Activated naive CD8-positive, alpha-beta T cell treated with anti-CD3 and anti-CD28 coated beads, Interleukin-2, amount 50 U/mL, for 16 hours (primary cell): Measurements from ENCODE around the gene TRIM47.

ENCODE experiments used
- DNase-seq: peaks from one replicate; pipeline ENCODE4 v3.0.0-alpha.2; 2020; ENCODE audit warnings: low read depth, low spot score

The TRIM47 gene

GRCh38 chr17:75847614-75848522 lies 30.5 kb downstream of the TRIM47 start:
- DNase-seq: no peak

DNA sequence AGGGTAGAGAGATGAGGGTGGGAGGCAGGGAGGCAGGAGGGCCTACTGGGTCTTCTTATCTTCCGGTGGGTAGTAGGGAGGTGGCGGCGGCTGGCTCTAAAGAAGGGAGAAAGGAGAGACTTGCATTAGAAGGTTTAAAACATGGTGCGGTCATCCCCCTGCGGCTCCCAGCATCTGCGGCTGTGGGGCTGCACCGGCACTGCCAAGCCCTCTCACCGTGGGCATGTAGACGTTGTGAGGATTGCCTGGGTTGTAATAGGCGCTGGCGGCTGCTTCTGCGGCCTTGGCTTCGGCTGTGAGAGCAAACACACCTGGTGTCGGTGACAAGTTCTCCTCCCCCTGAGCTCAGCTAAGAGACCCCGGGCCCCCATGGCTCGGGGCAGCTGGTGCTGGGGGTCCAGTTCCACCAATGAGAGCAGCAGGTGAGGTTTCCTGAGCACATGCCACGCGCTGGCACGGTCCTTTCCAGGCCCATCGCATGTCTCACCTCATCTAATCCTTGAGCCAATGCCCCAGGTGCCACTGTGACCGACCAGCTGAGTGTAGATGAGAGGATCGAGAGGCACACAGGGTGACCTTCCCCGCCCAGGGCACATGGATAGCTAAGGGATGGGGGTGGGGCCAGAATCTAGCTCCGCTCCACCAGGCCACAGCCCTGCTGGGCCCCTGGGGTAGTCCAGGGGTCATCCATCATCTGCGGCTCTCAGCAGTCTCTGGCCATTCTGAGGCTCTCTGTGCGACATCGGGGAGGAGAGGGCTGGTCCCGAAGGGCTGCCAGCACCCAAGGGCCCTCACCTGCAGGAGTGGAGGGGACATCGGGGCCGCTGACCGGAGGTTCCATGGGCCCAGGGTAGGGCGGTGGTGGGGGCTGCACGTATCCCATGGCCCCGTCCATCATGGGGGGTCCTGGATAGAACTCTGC lies 31.4 kb downstream of the TRIM47 start:
- no peak for DNase-seq

DNA sequence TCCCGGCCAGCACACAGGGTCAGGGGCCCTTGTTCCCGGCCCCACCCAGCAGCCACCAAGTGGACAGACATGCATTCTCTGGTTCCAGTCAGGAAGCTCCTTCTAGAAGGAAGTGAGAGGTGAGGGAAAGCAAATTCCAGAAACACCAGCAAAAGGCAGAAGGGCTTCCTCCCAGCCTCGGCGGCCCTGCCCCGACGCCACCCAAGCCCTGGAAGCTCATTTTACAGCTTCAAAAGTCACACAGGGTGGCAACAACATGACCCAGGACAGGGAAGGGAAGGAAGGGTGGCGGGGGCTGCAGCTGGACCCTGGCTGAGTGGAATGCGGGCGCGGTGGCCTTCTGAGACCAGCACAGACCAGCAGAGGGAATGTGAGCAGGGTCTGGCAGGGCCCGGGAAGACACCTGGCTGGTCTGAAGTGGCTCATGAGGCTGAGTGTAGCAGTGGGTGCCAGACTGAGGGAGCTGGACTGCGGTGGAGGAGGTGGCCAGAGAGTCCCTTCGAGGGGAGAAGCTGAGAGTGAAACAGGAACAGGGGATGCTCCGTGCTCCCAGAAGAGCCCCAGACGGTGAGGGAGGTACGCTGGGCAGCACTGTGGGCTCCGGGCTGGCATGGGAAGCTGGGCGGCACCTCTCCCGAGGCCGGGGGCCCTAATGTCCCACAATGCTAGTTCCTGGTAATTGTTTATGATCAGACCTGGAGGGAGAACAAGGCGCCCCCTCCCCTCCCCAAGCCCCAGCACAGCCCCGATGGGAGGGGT lies 32.3 kb downstream of the TRIM47 start:
- DNase-seq: no peak

- DNase-seq: no peak
These were observed 33.2 kb downstream of the TRIM47 start for GRCh38 chr17:75845058-75845711.

DNA sequence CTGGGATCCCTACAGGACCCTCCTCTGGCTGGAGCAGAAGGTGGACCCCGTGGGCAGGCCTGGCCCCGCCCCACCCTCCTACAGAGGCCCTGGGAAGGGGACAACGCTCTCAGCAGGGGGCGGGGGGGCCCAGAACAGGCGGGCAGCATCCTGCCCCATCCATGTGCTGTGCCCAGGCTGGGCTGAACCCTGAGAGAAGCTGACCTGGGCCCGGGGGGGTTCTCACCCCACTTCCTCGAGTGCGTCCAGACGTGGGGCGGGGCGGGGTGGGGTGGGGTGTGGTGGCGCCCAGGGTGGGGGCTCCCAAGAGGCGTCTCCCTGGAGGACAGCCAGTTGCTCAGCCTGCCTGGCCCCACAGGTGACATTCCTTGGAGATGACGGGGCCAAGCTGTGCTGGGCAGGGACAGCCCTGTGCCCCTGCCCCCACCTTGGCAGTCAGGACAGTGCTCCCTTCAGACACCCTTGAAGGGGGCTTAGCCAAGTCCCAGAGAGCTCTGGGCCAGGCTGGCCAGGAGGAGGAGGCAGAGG lies 33.8 kb downstream of the TRIM47 start:
- DNase-seq: no peak

DNA sequence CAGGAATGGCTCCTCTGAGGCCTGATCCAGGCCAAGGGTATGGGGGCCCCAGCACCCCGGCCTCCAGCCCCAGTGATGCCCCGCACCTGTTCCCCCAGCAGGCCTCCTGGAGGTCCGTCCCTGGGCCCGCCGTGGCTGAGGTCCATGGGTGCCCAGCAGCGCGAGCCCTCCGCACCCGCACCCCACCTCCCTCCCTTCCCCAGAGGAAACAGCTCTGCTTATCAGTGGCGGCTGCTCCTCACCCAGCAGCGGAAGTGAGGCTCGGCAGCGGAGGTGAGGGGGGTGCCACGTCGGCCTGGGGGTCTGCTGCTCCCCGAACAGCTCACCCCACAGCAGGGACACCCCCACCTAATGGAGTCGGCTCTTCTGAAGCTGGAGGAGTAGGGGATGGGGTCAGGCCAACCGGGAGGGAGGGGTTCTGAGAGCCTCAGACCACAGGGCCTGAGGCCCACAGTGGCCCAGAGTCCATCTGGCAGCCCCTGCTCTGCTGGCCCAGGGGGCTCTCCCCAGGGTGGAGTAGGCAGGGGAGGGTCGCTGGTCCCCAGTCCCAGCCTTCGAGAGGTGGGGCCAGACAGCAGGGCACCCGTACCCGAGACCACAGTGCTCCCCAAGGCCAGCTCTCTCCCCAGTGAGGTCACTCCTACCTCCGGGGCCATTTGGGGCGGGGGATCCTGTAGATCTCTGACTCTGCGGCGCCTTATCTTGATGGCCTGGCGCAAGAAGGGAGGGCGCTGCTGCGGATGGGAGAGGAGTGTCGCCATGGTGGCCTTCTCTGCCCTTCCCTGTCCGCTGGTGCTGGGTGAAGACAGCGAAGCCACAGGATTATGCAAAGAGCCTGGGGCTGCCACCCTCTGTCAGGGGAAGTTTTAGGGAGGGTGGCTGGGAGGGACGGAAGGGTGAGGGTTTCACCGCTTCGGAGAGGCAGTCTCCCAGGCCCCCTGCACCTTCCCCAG lies 34.5 kb downstream of the TRIM47 start, which contains the start of gene UNC13D:
UNC13D (minus strand) TSS at position 828 of the 953 bp plus-strand sequence; CDS start at position 761, 67 bp downstream.
- no peak for DNase-seq

DNA sequence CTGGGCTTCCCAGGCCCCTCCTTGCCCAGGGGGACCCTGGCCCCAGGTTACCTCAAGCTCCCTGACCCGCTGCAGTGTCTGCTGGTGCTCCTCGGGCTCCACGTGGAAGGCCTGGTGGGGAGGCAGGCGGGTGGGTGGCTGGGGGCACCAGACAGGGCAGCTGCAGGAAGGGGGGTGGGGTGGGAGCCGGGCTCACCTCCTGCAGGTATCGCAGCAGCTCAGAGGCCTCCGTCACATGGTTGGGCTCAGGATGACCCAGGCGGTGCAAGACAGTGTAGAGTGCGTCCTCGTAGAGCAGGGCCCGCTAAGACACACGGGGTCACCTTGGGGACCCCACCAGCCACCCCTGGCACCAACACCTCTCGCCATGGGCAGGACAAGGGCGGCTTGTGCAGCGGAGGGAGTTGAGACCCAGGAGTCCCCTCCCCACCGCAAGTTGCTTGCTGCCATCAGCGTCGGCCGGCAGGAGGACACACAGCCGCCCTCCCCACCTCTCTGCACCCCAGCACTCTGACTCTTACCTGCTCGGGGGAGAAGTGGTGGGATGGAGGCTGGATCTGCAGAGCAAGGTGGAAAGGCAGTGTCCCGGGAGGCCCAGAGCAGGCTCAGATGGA lies 35.3 kb downstream of the TRIM47 start:
- DNase-seq: no peak

GRCh38 chr17:75842411-75842810 lies 36.0 kb downstream of the TRIM47 start:
- DNase-seq: no peak

GRCh38 chr17:75840799-75841164 lies 37.6 kb downstream of the TRIM47 start:
- DNase-seq: no peak

GRCh38 chr17:75839942-75840798 lies 38.2 kb downstream of the TRIM47 start:
- no peak for DNase-seq

DNA sequence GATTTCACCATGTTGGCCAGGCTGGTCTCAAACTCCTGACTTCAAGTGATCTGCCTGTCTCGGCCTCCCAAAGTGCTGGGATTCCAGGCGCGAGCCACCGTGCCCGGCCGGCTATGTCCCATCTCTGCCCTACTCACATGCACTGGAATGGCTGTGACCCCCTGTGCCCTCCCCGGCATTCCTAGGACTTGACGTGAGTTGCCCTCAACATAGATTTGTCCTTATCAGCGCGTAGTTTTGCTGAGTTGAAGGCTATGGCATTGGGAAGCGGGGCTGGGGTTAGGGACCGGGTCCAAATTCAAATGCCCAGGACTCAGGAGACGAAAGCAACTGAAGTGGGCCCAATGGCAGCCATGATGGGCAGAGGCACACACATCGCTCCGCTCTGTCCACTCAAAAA lies 40.0 kb downstream of the TRIM47 start:
- no peak for DNase-seq

GRCh38 chr17:75837899-75838298 lies 40.5 kb downstream of the TRIM47 start:
- DNase-seq: no peak

- no peak for DNase-seq
These were observed 41.8 kb downstream of the TRIM47 start for GRCh38 chr17:75836605-75837004.

DNA sequence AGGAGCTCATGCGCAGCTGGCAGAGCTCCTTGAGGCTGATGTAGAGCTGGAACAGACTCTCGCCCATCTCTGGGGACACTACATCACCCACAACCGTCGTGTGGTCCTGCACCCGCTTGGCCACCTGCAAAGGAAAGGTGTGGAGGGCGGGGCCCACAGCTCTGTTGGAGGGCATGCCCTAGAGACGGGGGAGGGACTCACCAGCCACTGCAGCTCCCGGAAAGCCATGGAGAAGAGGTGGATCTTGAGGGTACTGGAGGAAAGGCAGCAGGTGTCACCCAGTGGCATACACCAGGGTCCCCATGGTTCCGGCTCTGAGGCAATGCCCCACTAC lies 42.8 kb downstream of the TRIM47 start:
- no peak for DNase-seq

- DNase-seq: no peak
These were observed 43.3 kb downstream of the TRIM47 start for GRCh38 chr17:75834928-75835653.

DNA sequence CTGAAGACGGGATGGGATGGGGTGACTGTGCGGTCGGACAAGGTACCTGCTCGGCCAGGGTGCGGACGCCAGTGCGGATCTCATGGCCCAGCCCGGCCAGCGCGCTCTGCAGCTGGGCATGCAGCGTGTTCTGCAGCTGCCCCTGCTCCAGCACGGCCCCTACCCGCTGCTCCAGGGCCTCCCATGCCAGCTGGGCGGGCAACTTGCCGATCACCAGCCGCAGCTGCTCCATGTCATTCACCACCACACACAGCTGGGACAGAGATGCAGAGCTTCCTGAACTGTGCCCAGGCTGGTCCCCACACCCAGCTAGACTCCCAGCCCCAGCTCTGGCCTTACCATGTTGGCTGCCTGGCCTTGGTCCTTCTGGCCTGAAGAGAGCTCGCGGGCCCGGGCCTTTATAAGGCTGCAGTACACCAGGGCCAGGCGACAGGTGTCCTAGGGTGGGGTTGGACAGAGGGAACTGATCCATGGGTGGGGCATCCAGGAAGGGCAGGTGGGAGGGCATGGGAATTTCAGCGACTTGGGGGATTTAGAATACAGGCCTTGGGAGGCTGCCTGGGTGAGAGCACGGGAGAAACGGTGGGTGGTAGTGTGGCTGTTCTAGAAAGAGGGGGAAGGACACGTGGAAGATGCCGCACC lies 44.0 kb downstream of the TRIM47 start:
- DNase-seq: no peak

DNA sequence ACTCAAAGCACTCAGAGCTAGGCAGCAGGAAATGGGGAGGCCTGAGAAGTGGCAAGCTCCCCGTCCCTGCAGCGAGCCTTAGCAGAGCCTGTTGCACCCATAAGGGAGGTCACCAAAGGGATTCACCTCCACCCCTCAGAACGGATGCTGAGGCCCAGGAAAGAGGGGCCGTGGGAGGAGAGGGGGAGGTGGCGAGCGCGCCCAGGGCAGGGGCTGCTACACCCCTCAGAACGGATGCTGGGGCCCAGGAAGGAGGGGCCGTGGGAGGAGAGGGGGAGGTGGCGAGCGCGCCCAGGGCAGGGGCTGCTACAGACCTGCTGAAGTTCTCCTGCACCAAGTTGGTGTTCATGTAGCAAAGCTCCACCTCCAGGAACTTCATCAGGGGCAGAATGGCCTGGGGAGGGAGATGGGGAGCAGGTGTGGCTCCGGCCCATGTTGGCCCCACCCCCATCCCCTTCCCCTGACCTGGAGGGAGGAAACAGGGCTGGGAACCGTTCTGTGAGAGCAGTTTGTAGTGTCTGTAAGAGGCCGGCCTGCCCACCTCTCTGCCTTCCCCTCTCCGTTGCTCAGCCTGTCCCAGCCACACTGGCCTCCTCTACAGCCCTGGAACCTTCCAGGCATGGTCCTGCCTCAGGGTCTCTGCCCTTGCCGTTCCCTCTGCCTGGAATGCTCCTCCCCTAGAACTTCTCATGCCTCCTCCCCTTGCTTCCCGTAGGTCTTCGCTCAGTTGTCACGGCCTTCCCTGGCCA lies 45.6 kb downstream of the TRIM47 start:
- no peak for DNase-seq
